AG08395 (cell line): ENCODE measurements around the gene AGAP1.
"Not testable (repeated sequence)": the region's sequence is repeated elsewhere in the genome, so short reads cannot be mapped to it uniquely, and the experiment has no call there.

Experiments
- DNase-seq: peaks from one replicate; pipeline ENCODE4 v3.0.0; 2012; ENCODE audit warnings: mixed read lengths, low spot score

AGAP1 gene

GRCh38 chr2:236065314-236066160 is 571.7 kb downstream of the AGAP1 start:
- no peak for DNase-seq

- DNase-seq = no peak
These were observed 576.4 kb downstream of the AGAP1 start for GRCh38 chr2:236070236-236070635.

GRCh38 chr2:236073246-236073645 is 579.4 kb downstream of the AGAP1 start:
- DNase-seq = no peak

GRCh38 chr2:236073867-236074655 is 580.2 kb downstream of the AGAP1 start:
- DNase-seq = no peak

DNA sequence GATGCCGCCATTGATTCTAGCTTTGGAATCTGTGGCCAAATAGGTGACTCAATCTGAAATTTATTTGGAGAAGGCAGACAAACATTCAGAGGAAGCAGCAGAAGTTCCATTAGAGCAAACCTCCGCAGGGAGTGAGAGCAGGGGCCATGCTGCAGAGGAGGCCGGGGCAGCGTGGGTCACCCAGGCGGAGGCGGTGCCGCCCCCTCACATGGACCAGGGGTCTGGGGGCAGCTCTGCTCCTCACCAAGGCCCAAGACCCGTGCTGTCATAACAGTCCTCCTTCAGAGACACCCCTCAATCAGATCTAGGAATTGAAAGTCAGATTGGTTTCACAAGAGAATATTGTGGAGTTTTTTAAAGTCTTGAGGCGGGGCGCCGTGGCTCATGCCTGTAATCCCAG is 582.0 kb downstream of the AGAP1 start:
- no peak for DNase-seq

GRCh38 chr2:236078297-236079255 is 584.7 kb downstream of the AGAP1 start:
- peak; percentile 75 for DNase-seq

- no peak for DNase-seq
These were observed 586.6 kb downstream of the AGAP1 start for GRCh38 chr2:236080412-236080811.

DNA sequence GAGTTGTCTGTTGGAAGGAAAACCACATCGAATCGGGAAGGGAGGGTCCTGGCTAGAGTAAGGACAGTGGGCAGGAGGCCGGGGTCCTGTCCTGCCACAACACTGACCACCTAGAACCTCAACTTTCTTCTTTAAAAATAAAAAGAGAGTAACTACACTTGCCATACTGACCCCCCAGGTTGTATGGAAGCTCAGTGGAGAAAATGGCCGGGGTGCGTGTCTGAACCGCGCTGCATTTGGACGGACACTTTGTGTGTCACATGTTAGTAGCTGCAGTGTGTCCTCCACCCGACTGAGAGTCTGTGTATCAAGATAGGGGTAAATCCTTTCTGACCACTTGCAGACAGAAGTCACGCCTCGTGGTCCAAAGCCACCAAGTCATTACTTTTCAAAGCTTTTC is 587.3 kb downstream of the AGAP1 start:
- DNase-seq = no peak

GRCh38 chr2:236082061-236082460 is 588.2 kb downstream of the AGAP1 start:
- no peak for DNase-seq

DNA sequence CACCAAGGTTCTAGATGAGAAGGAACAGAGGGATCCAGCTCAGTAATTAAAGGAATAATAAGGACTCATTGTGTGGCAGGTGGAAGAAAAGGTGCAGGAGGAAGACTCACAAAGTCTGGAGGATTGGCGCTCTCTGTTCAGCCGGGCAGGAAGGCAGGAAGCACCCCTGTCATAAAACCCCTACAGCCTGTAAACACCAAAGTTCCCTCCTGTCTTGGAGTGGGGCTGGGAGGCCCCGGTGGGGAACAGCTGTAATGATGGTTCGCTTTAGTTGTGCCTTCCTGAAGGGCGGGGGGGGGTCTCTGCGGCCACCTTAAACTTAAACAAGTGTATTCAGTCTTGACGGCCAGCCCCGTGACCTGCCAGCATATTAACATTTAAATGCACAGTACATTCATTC is 590.1 kb downstream of the AGAP1 start:
- no peak for DNase-seq

DNA sequence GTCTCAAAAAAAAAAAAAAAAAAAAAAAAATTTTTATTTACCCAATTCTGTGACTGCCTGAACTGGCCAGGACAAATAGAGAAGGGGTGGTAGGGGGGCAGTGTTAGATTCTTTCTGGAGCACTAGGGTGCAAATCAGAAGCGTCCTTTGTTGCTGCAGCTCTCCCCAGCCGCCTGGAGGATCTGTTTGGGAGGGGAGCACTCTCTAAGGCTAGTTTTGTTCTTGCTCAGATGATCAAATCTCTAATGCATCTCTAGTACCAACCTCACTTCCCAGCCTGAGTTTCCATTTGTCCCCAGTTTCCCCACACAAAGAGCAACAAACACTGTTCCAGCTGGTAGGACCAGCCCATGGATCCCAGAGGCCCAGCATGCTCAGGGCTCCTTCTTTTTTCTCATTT is 591.4 kb downstream of the AGAP1 start:
- no peak for DNase-seq

GRCh38 chr2:236085647-236086046 is 591.8 kb downstream of the AGAP1 start:
- DNase-seq = no peak

GRCh38 chr2:236086403-236086970 is 592.6 kb downstream of the AGAP1 start:
- DNase-seq = no peak

DNA sequence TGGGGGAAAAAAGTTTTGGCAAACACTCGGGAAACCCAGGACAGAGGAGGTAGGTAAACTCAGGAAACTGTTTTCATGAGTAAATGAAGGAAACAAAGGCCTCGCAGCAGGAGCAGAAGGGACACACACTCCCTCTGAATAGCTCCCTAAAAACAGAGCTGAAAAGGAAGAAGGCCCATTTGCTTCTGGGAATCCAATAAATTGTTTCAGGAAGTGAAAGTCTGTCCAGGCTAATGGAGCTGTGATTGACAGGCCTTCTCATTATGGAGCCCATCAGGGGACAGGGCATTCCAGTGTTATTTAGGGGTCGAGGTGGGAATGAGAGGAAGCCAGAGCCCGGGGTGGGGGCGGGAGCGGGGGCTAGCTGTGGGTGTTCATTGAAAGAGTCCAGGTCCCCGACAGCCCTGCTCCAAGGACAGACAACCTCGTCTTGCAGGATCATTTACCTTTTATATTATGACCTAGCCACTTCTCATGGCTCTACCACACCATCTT is 593.2 kb downstream of the AGAP1 start:
- no peak for DNase-seq

- peak; percentile 23 for DNase-seq
These were observed 594.7 kb downstream of the AGAP1 start for GRCh38 chr2:236088368-236089057.

DNA sequence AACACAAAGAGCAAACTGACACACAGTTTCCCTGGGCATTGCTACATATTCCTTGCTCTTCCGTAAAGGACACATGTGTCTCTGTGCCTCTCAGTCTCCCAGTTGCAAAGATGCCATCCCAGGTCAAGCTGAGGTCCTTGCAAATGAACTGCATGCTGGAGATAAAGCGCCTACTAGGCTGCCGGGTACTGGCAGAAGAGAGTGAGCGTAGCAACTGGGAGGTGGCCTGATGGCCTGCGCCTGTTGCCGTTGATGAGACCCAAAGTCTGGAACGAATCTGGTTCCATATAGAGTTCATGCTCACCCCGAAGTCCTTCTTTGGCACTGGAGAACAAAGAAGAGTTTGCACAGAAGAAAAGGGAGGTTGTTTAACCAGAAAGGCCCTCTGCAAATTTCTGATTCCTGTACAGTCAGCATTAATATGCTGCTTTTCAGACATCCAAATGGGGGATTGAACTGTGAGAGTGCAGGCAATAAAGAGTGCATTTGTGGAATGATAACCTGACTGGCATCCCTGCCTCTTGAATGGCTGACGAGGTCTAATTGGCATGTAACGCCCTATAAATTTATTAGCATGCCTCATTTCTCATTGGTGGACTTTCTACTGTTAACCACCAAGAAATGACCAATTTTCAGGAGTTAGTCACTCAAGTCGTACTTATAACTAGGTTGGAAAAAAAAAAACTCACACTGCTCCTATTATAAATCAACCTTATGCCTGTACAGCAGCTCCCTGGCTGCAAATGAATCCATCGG is 595.6 kb downstream of the AGAP1 start:
- DNase-seq = peak; percentile 54

DNA sequence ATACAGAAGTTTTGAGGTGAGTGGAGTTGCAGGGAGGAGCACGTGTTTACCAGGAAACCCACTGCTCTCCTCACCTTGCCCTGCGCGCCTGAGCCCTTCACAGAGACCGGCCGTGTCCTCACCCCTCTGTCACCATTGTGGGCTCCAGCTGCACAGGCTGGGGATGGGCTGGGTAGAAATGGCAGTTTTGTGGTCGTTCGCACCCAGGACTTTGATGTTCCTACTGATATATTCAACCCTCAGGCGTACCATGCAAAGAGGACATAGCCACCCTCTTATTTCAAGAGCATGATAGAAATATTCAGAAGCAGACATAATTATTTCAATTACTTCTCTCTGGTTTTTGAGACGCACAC is 596.2 kb downstream of the AGAP1 start:
- DNase-seq = no peak

GRCh38 chr2:236090826-236091225 is 597.0 kb downstream of the AGAP1 start:
- DNase-seq = not testable (repeated sequence)

DNA sequence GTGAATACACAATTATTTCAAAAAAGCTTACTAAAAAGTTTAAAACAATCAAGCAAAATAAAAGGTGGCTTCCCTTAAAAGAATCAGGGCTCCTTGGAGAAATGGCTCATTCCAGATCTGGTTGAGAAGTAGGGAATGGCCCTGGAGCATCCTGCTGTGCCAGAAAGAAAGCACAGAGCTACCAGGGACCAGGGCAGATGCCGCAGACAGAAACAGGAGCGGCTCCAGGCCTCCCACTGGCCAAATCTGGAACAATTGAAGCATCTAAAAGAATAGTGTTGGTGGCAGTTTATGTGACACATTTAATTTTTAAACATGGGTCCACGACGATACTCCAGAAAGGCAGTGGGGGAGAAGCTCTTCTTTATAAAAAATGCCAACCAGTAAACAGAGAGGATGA is 598.9 kb downstream of the AGAP1 start:
- no peak for DNase-seq

GRCh38 chr2:236093134-236093533 is 599.3 kb downstream of the AGAP1 start:
- DNase-seq = no peak
